WERI-Rb-1 (cell line): ENCODE data around the gene PPP1R12C.
A peak's percentile ranks its signal among the peaks of the same experiment; 100 is the strongest.

ENCODE experiments used
- DNase-seq: peaks from one replicate; pipeline ENCODE4 v3.0.0-alpha.2; 2020
- H3K27ac ChIP-seq: fragments of 250-450 bp; sonication (Bioruptor Pico); 2 replicates; pipeline ENCODE4 v1.5.1; 2020; ENCODE audit warnings: mild to moderate bottlenecking, moderate library complexity
- H3K27me3 ChIP-seq: fragments of 250-450 bp; sonication (Bioruptor Pico); 2 replicates; pipeline ENCODE4 v1.5.1; 2021; ENCODE audit warnings: mild to moderate bottlenecking, low read depth, moderate library complexity; ENCODE audit not compliant: insufficient read depth, severe bottlenecking
- H3K36me3 ChIP-seq: fragments of 250-450 bp; sonication (Bioruptor Pico); 2 replicates; pipeline ENCODE4 v1.5.1; 2020; ENCODE audit warnings: mild to moderate bottlenecking, moderate library complexity
- H3K4me3 ChIP-seq: 2 replicates; pipeline ENCODE4 v1.5.1; 2011; ENCODE audit warnings: low read depth, mild to moderate bottlenecking, control low read depth, low read length
- H3K9me3 ChIP-seq: fragments of 250-450 bp; sonication (Bioruptor Pico); 2 replicates; pipeline ENCODE4 v1.5.1; 2021; ENCODE audit warnings: mild to moderate bottlenecking, moderate library complexity; ENCODE audit not compliant: severe bottlenecking
- TF ChIP-seq, protein P1 (sequence below): IDR thresholded peaks from 2 replicates; pipeline ENCODE4 v1.5.1; 2011; ENCODE audit warnings: low read depth, mild to moderate bottlenecking, control low read depth, inconsistent platforms, low read length

The PPP1R12C gene

DNA sequence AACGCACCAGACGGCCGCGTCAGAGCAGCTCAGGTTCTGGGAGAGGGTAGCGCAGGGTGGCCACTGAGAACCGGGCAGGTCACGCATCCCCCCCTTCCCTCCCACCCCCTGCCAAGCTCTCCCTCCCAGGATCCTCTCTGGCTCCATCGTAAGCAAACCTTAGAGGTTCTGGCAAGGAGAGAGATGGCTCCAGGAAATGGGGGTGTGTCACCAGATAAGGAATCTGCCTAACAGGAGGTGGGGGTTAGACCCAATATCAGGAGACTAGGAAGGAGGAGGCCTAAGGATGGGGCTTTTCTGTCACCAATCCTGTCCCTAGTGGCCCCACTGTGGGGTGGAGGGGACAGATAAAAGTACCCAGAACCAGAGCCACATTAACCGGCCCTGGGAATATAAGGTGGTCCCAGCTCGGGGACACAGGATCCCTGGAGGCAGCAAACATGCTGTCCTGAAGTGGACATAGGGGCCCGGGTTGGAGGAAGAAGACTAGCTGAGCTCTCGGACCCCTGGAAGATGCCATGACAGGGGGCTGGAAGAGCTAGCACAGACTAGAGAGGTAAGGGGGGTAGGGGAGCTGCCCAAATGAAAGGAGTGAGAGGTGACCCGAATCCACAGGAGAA is 1.9 kb downstream of the PPP1R12C start:
- no peak for DNase-seq
- no peak overlapping the region for H3K27ac ChIP-seq
- peaks cover 6% of the 10 kb centered on the region for H3K36me3 ChIP-seq
- H3K27me3 ChIP-seq: no peaks in the 10 kb centered on the region
- no peaks in the 10 kb centered on the region for H3K9me3 ChIP-seq
- TF ChIP-seq, protein P1, sequence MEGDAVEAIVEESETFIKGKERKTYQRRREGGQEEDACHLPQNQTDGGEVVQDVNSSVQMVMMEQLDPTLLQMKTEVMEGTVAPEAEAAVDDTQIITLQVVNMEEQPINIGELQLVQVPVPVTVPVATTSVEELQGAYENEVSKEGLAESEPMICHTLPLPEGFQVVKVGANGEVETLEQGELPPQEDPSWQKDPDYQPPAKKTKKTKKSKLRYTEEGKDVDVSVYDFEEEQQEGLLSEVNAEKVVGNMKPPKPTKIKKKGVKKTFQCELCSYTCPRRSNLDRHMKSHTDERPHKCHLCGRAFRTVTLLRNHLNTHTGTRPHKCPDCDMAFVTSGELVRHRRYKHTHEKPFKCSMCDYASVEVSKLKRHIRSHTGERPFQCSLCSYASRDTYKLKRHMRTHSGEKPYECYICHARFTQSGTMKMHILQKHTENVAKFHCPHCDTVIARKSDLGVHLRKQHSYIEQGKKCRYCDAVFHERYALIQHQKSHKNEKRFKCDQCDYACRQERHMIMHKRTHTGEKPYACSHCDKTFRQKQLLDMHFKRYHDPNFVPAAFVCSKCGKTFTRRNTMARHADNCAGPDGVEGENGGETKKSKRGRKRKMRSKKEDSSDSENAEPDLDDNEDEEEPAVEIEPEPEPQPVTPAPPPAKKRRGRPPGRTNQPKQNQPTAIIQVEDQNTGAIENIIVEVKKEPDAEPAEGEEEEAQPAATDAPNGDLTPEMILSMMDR: no peak
- no peak overlapping the region for H3K4me3 ChIP-seq

DNA sequence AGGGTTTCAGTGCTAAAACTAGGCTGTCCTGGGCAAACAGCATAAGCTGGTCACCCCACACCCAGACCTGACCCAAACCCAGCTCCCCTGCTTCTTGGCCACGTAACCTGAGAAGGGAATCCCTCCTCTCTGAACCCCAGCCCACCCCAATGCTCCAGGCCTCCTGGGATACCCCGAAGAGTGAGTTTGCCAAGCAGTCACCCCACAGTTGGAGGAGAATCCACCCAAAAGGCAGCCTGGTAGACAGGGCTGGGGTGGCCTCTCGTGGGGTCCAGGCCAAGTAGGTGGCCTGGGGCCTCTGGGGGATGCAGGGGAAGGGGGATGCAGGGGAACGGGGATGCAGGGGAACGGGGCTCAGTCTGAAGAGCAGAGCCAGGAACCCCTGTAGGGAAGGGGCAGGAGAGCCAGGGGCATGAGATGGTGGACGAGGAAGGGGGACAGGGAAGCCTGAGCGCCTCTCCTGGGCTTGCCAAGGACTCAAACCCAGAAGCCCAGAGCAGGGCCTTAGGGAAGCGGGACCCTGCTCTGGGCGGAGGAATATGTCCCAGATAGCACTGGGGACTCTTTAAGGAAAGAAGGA is 2.8 kb downstream of the PPP1R12C start:
- H3K27me3 ChIP-seq: no peaks in the 10 kb centered on the region
- peaks cover 6% of the 10 kb centered on the region for H3K36me3 ChIP-seq
- no peaks in the 10 kb centered on the region for H3K9me3 ChIP-seq
- H3K4me3 ChIP-seq: no peak overlapping the region
- H3K27ac ChIP-seq: no peak overlapping the region
- DNase-seq: no peak
- TF ChIP-seq, protein P1: no peak

DNA sequence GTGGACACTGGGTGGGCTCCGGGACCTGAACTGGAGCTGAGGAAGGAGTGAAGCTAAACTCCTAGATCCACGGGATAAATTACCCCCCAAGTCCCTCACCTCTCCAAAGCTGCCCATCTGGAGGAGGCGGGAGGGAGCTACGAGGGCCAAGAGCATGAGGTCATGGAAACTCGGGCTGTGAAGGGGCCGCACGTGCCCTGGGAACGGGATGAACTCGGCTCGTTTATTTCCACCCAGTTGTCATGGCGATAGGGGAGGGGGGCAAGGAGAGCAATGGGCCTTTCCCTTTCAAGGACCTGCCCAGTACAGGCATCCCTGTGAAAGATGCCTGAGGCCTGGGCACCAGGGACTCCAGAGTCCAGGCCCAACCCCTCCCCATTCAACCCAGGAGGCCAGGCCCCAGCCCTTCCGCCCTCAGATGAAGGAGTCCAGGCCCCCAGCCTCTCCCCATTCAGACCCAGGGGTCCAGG is 3.8 kb downstream of the PPP1R12C start:
- H3K36me3 ChIP-seq: peaks cover 6% of the 10 kb centered on the region
- DNase-seq: peak; percentile 72
- H3K4me3 ChIP-seq: no peak overlapping the region
- H3K9me3 ChIP-seq: no peaks in the 10 kb centered on the region
- no peaks in the 10 kb centered on the region for H3K27me3 ChIP-seq
- TF ChIP-seq, protein P1: no peak
- peak overlapping the region; percentile 42 for H3K27ac ChIP-seq

DNA sequence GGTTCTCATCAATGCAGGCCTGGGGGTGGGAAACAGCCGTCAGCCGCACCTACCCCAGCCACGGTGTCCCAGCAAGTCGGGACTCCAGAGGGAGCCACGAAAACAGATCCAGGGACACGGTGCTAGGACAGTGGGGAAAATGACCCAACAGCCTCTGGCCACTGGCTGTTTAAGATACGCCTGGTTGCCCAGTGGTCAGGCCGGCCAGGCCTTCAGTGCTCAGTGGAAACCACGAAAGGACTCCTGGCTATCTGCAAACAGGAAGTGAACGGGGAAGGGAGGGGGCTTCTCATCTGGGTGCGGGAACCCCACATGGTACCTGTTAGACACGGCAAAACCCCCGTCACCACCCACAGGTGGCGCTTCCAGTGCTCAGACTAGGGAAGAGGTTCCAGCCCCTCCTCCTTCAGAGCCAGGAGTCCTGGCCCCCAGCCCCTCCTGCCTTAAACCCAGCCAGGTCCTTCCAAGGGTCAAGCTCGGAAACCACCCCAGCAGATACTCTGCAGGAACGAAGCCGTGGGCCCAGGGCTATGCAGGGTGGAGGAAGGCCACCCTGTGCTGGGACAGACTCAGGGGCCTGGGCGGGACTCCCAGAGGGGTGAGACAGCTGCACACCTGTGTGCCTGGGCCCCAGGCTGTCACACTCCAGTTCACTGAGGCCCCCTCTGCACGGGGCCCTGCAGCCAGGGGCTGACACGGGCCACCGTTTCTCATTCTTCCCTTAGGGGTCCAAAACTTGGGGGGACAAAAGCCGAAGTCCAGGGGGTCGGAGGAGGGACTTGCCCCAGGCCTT is 4.5 kb downstream of the PPP1R12C start:
- no peak overlapping the region for H3K4me3 ChIP-seq

DNA sequence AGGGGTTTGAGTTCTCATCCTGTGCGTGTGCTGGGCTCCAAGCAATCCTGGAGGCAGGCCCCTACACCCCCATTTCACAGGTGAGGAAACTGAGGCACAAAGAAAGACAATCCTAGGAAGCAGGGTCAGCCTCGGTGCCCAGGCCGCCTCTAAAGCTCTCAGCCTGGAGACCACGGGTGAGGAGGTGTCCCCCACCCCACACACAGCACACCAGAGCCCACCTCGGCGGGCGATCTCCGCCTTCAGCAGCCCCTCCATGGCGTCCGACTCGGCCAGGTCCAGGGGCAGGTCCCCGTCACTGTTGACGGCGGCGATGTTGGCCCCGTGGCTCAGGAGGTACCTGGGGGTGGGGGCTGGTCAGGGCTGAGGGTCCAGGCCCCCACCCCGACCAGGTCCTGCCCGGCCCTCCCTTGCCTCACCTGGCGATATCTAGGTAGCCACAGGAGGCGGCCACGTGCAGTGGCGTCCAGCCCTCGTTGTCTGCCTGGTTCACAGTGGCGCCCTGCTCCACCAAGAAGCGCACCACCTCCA is 5.1 kb downstream of the PPP1R12C start:
- H3K9me3 ChIP-seq: no peaks in the 10 kb centered on the region
- peaks cover 6% of the 10 kb centered on the region for H3K36me3 ChIP-seq
- H3K27ac ChIP-seq: no peak overlapping the region
- TF ChIP-seq, protein P1: no peak
- no peak overlapping the region for H3K4me3 ChIP-seq
- no peaks in the 10 kb centered on the region for H3K27me3 ChIP-seq
- DNase-seq: no peak

More for the DNA sequence above, 4.5 kb downstream of the PPP1R12C start:
- TF ChIP-seq, protein P1: 0 out of 2 replicates have a peak, but pooled peaks have one; percentile 25
- peaks cover 6% of the 10 kb centered on the region for H3K36me3 ChIP-seq
- DNase-seq: no peak
- no peaks in the 10 kb centered on the region for H3K9me3 ChIP-seq
- H3K27ac ChIP-seq: peak overlapping the region; percentile 42
- no peaks in the 10 kb centered on the region for H3K27me3 ChIP-seq
